Suprapubic skin (tissue), 4 donors: Measurements from ENCODE around the gene CS.
"Not testable (repeated sequence)": the region's sequence is repeated elsewhere in the genome, so short reads cannot be mapped to it uniquely, and the experiment has no call there.

Experiments
- POLR2A ChIP-seq, 2 donors: fragments of 450-650 bp; IDR thresholded peaks; one replicate each; pipeline ENCODE4 v1.6.1; 2017; ENCODE audit warnings: antibody characterized with exemption in 2 of 2, mild to moderate bottlenecking in 2 of 2, moderate library complexity in 2 of 2
- POLR2AphosphoS5 ChIP-seq, 3 donors: sonication (generic); formaldehyde crosslinking; IDR thresholded peaks; one replicate each; pipeline ENCODE4 v1.6.1; 2017; ENCODE audit warnings: antibody characterized with exemption in 3 of 3
- TF ChIP-seq, protein P1 (sequence below), 2 donors: fragments of 200-600 bp in 1 of 2; fragments of 450-650 bp in 1 of 2; sonication (generic) in 1 of 2; IDR thresholded peaks; one replicate each; pipeline ENCODE4 v1.5.1; 2016 to 2019; ENCODE audit warnings: antibody characterized with exemption in 2 of 2, mild to moderate bottlenecking in 1 of 2, moderate library complexity in 1 of 2

DNA sequence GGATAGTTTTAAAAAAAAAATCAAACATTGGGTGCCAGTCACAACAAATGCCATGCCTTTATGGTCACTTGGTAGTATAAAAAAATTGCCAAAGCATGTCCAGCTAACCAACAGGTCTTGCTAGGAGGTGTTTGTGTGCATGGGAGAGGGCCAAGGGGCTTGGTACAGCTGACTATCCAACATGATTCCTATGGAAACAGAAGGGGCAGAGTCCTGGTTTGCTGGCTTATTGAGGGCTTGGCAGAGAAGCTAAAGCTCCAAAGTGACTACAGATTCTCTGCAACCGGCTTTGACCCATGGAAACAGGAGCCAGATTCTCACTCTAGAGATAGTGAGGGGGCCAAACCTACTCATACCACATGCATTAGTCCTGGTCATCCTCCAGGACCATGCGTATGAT lies 27.7 kb downstream of the CS start:
- not testable (repeated sequence) for TF ChIP-seq POLR2A, POLR2AphosphoS5 (IDR thresholded peaks at IDR 0.05)
- TF ChIP-seq, protein P1, sequence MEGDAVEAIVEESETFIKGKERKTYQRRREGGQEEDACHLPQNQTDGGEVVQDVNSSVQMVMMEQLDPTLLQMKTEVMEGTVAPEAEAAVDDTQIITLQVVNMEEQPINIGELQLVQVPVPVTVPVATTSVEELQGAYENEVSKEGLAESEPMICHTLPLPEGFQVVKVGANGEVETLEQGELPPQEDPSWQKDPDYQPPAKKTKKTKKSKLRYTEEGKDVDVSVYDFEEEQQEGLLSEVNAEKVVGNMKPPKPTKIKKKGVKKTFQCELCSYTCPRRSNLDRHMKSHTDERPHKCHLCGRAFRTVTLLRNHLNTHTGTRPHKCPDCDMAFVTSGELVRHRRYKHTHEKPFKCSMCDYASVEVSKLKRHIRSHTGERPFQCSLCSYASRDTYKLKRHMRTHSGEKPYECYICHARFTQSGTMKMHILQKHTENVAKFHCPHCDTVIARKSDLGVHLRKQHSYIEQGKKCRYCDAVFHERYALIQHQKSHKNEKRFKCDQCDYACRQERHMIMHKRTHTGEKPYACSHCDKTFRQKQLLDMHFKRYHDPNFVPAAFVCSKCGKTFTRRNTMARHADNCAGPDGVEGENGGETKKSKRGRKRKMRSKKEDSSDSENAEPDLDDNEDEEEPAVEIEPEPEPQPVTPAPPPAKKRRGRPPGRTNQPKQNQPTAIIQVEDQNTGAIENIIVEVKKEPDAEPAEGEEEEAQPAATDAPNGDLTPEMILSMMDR (IDR thresholded peaks at IDR 0.05), result not testable (repeated sequence)
